Heart left ventricle (tissue), 13 donors: Measurements from ENCODE around the gene FBXO48.

Source experiments
- CTCF ChIP-seq, 12 donors: fragments of 200-600 bp; sonication (generic) in 4 of 12; IDR thresholded peaks; one replicate each; pipeline versions ENCODE4 v1.5.0 to v1.8.0; 2018 to 2022; ENCODE audit warnings: antibody characterized with exemption in 12 of 12, mild to moderate bottlenecking in 5 of 12
- POLR2A ChIP-seq, 2 donors: fragments of 450-650 bp; IDR thresholded peaks; one replicate each; pipeline ENCODE4 v1.6.1; 2017; ENCODE audit warnings: antibody characterized with exemption in 2 of 2, mild to moderate bottlenecking in 2 of 2, moderate library complexity in 2 of 2
- donor health status: ischemic (EF 13 %, LVEDD 7.1; RV severe dilation, severe dysfunction).
- donor health status: DM: no; HTN: yes; CAD: no.
- donor health status: DM: no; HTN: no; CAD: no.
- donor health status: ischemic (EF 25% LVEDD 6.9; RV normal size, moderate dysfunction).
- donor health status: ischemic (EF 25% LVEDD 5.7; RV mildly dilated, moderate dysfunction).
- donor health status: ischemic (EF 35%, LVEDD 5.7; RV mildly dilated, moderate dysfunction).
- donor health status: nonischemic (EF 11% LVEDD 7.7; RV severe dilation, severe dysfunction).
- donor health status: DM: yes; HTN: yes; CAD: no.
- donor health status: PGD.
- donor health status: ischemic (EF 29% LVEDD 5.4; RV normal size, mild dysfunction).
- donor health status: nonischemic (EF 23%, LVEDD 6.1; RV moderate dilation, normal function).

- TF ChIP-seq CTCF (IDR thresholded peaks at IDR 0.05): no peak
- TF ChIP-seq POLR2A (IDR thresholded peaks at IDR 0.05): no peak
Measured at GRCh38 chr2:68469935-68470334, 2.8 kb upstream of the FBXO48 start.
